ENCODE data around the gene AVPR2. TPM values are rescaled to one million over a fixed set of nuclear protein-coding genes. Genes with fewer than 3 reads are reported as not detected.

The AVPR2 gene
- total and polyA plus RNA-seq, 4 donors, result 0.05 TPM; not detected in 3

DNA sequence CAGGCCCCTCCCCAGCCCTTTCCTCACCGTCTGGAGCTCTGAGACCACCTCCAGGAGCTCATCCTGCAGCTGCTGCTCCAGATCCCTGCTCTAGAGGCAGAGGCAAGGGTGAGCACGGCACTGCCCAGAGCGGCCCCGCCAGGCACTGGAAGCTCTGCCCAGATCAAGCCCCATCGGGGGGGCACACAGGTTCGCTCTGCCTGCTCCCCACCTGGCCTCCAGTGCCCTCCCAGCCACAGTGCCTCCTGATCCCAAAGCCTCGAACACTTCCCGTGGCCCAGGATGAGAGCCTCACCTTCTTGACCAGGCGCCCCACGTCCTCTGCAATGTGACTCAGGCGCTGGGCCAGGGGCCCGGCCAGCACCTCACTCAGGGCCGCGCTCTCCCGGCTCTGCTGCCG lies 16.6 kb downstream of the AVPR2 start:
- Histone ChIP-seq H3K4me1 (ENCODE audit: control insufficient read depth in 4 of 4, insufficient read depth in 4 of 4, low read length in 3 of 4) (peaks cover 3 to 10% (median 7%) of the 10 kb centered on the region in 4 donors), H3K27ac (ENCODE audit: low read depth in 1 of 2, low read length in 2 of 2) (no peak overlapping the region), H3K9ac (ENCODE audit: low read depth in 1 of 2, low read length in 2 of 2) (no peak overlapping the region), H3K36me3 (ENCODE audit: control insufficient read depth in 4 of 4, insufficient read depth in 3 of 4, low read depth in 1 of 4, low read length in 3 of 4) (no peaks in the 10 kb centered on the region), H3K27me3 (ENCODE audit: control insufficient read depth in 4 of 4, insufficient read depth in 4 of 4, low read length in 3 of 4) (no peaks in the 10 kb centered on the region), H3K9me3 (ENCODE audit: control insufficient read depth in 4 of 4, low read length in 3 of 4) (no peaks in the 10 kb centered on the region), H3K4me3 (ENCODE audit: low read depth in 1 of 3, low read length in 3 of 3) (no peak overlapping the region)
- 76% methylated on average over 16 of the region's 16 CpGs for WGBS
- no peak for DNase-seq (ENCODE audit: low spot score)
- TF ChIP-seq, protein P1, sequence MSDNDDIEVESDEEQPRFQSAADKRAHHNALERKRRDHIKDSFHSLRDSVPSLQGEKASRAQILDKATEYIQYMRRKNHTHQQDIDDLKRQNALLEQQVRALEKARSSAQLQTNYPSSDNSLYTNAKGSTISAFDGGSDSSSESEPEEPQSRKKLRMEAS (IDR thresholded peaks at IDR 0.05), result no peak
- TF ChIP-seq SP1 (IDR thresholded peaks at IDR 0.05) (no peak), NR2F2 (IDR thresholded peaks at IDR 0.05) (no peak)
- TF ChIP-seq, protein P2, sequence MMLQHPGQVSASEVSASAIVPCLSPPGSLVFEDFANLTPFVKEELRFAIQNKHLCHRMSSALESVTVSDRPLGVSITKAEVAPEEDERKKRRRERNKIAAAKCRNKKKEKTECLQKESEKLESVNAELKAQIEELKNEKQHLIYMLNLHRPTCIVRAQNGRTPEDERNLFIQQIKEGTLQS (IDR thresholded peaks at IDR 0.05), result no peak
- TF ChIP-seq, protein P3, sequence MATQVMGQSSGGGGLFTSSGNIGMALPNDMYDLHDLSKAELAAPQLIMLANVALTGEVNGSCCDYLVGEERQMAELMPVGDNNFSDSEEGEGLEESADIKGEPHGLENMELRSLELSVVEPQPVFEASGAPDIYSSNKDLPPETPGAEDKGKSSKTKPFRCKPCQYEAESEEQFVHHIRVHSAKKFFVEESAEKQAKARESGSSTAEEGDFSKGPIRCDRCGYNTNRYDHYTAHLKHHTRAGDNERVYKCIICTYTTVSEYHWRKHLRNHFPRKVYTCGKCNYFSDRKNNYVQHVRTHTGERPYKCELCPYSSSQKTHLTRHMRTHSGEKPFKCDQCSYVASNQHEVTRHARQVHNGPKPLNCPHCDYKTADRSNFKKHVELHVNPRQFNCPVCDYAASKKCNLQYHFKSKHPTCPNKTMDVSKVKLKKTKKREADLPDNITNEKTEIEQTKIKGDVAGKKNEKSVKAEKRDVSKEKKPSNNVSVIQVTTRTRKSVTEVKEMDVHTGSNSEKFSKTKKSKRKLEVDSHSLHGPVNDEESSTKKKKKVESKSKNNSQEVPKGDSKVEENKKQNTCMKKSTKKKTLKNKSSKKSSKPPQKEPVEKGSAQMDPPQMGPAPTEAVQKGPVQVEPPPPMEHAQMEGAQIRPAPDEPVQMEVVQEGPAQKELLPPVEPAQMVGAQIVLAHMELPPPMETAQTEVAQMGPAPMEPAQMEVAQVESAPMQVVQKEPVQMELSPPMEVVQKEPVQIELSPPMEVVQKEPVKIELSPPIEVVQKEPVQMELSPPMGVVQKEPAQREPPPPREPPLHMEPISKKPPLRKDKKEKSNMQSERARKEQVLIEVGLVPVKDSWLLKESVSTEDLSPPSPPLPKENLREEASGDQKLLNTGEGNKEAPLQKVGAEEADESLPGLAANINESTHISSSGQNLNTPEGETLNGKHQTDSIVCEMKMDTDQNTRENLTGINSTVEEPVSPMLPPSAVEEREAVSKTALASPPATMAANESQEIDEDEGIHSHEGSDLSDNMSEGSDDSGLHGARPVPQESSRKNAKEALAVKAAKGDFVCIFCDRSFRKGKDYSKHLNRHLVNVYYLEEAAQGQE (IDR thresholded peaks at IDR 0.05), result no peak

DNA sequence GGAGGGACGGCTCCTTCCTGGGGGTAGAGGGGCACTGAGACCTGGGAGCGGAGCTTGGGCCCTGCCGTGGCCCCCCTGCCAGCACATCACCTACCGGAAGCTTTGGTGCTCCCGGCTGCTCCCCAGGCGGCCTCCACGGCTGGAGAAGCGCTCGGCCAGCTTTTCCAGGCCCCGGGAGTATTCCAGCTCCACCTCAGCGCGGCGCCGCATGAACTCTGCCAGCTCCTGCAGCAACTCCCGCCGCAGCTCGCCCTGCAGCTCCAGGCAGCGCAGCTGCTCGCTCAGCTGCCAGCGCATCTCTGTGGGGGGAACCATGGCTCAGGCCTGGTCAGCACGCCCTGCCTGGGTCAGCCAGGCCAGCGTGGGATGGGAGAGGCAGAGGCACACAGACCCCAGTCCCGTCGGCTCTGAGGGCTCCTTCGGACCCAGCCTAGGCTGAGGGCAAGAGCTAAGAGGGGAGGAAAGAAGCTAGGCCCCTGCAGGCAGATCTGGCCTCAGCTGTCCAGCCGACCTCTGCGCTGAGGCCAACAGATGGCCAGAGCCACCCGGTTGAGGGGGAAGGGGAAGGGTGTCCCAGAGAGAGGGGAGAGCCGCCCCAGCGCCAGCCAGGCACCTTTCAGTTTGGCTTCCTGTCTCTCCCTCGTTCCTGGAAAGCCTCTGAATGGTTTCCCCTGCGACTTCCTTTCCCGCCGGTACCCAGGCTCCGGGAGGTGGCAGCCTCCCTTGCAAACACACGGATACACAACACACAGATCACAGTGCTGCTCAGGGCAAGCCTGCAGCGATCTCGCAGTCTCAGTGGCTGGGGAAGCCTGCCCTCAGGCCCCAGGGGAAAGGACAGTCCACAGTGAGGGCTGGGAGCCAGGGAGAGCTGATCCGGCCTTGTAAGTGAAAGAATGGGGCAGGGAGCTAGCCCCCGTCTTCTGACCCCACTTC lies 17.3 kb downstream of the AVPR2 start:
- 62% methylated on average over 40 of the region's 40 CpGs for WGBS
- TF ChIP-seq, protein P3 (IDR thresholded peaks at IDR 0.05), result no peak
- TF ChIP-seq RXRA (IDR thresholded peaks at IDR 0.05) (no peak), NR2F2 (IDR thresholded peaks at IDR 0.05) (peak; percentile 57), RAD21 (IDR thresholded peaks at IDR 0.05) (no peak), FOXA1 (IDR thresholded peaks at IDR 0.05) (no peak)
- Histone ChIP-seq H3K4me3 (ENCODE audit: low read depth in 1 of 3, low read length in 3 of 3) (no peak overlapping the region), H3K27ac (ENCODE audit: low read depth in 1 of 2, low read length in 2 of 2) (no peak overlapping the region), H3K36me3 (ENCODE audit: control insufficient read depth in 4 of 4, insufficient read depth in 3 of 4, low read depth in 1 of 4, low read length in 3 of 4) (no peaks in the 10 kb centered on the region), H3K9me3 (ENCODE audit: control insufficient read depth in 4 of 4, low read length in 3 of 4) (no peaks in the 10 kb centered on the region), H3K9ac (ENCODE audit: low read depth in 1 of 2, low read length in 2 of 2) (no peak overlapping the region), H3K4me1 (ENCODE audit: control insufficient read depth in 4 of 4, insufficient read depth in 4 of 4, low read length in 3 of 4) (peaks cover 3 to 15% (median 7%) of the 10 kb centered on the region in 4 donors), H3K27me3 (ENCODE audit: control insufficient read depth in 4 of 4, insufficient read depth in 4 of 4, low read length in 3 of 4) (no peaks in the 10 kb centered on the region)
- DNase-seq (ENCODE audit: low spot score), result no peak
